ENCODE measurements around the gene WDFY2.

GRCh38 chr13:51595416-51595815 is 11.2 kb downstream of the WDFY2 start:
- no peak for TF ChIP-seq CTCF (IDR thresholded peaks at IDR 0.05)
- no peak for TF ChIP-seq POLR2A (IDR thresholded peaks at IDR 0.05)

Data from body of pancreas (tissue), 4 donors.